Measurements from ENCODE around the gene CCDC71. TPM values are rescaled to one million over a fixed set of nuclear protein-coding genes. Genes with fewer than 3 reads are reported as not detected.

CCDC71 gene
- total and polyA plus RNA-seq, 2 of the 13 experiments (the other 11 are each of a cell fraction or from before 2014, with no cell fraction given), result 9.7 to 14.3 TPM

DNA sequence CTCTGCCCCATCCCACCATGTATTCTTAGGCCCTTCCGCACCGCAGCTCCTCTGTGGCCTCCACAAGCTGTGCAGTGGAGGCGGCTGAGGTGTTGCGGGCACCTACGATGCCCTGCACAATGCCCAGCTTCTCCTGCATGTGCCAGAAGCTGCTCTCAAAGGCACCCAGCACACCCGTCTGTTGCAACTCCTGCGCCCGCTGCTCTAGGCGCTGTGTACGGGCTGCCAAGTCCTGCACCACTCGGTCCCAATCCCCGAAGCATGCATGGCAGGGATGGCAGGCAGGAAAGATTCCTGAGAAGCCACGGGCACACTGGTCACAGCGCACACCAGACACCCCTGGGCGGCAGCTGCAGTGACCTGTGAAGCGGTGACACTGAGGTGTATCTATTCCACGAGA lies 42.4 kb downstream of the CCDC71 start:
- Histone ChIP-seq H3K9me3 (ENCODE audit: low read length) (no peaks in the 10 kb centered on the region), H3K27me3 (ENCODE audit: control insufficient read depth in 1 of 2, insufficient read depth in 2 of 2, low read length in 2 of 2) (no peaks in the 10 kb centered on the region; a peak in 1 of 5 replicates), H4K20me1 (ENCODE audit: insufficient read depth, low read length) (no peaks in the 10 kb centered on the region), H3K79me2 (ENCODE audit: insufficient read depth, low read length) (peaks cover 14% of the 10 kb centered on the region), H2AFZ (ENCODE audit: low read length) (no peak overlapping the region), H3K4me1 (ENCODE audit: insufficient read depth, low read length) (peaks cover 19% of the 10 kb centered on the region), H3K4me3 (replicated peaks in 1 of 3; ENCODE audit: insufficient read depth in 1 of 3, low read depth in 2 of 3, low read length in 3 of 3) (no peak overlapping the region), H3K4me2 (ENCODE audit: low read depth, low read length) (no peak overlapping the region), H3K27ac (ENCODE audit: extremely low read length, insufficient read depth, low read length) (no peak overlapping the region), H3K36me3 (replicated peaks in 1 of 2; ENCODE audit: control insufficient read depth in 1 of 2, insufficient read depth in 2 of 2, low read length in 2 of 2) (peaks cover 12 to 37% of the 10 kb centered on the region in 2 experiments), H3K9ac (ENCODE audit: insufficient read depth, low read depth, low read length) (no peak overlapping the region)
- DNase-seq (ENCODE audit: low spot score) (no peak), ATAC-seq (no peak), FAIRE-seq (no peak)
- intact Hi-C loops (cut with micrococcal nuclease; ENCODE audit: unreplicated experiment) (no loop called here), in situ Hi-C loops (cut with HindIII; ENCODE audit: extremely low pct_ligation_motif_present, low pct_unique_long_range_greater_than_20kb) (no loop called here)
- no TSS peak for BruUV-seq (replicated peaks)
- CTCF ChIA-PET (ENCODE audit: low intra/inter-chr PET ratio, low total read pairs), result no interaction called here
- POLR2A ChIA-PET, result interaction anchor here (2.0 kb wide), 1 partner anchor 9 kb away, joined by 11 read pairs; the partner anchor contains the start of gene LAMB2
- WGBS (ENCODE audit: low lambda C conversion rate), result 97% methylated on average over 7 of the region's 17 CpGs
- no peak for TF ChIP-seq ZNF629 (CRISPR knock-in tag; conservative IDR thresholded peaks at IDR 0.05)
- TF ChIP-seq, protein P1, sequence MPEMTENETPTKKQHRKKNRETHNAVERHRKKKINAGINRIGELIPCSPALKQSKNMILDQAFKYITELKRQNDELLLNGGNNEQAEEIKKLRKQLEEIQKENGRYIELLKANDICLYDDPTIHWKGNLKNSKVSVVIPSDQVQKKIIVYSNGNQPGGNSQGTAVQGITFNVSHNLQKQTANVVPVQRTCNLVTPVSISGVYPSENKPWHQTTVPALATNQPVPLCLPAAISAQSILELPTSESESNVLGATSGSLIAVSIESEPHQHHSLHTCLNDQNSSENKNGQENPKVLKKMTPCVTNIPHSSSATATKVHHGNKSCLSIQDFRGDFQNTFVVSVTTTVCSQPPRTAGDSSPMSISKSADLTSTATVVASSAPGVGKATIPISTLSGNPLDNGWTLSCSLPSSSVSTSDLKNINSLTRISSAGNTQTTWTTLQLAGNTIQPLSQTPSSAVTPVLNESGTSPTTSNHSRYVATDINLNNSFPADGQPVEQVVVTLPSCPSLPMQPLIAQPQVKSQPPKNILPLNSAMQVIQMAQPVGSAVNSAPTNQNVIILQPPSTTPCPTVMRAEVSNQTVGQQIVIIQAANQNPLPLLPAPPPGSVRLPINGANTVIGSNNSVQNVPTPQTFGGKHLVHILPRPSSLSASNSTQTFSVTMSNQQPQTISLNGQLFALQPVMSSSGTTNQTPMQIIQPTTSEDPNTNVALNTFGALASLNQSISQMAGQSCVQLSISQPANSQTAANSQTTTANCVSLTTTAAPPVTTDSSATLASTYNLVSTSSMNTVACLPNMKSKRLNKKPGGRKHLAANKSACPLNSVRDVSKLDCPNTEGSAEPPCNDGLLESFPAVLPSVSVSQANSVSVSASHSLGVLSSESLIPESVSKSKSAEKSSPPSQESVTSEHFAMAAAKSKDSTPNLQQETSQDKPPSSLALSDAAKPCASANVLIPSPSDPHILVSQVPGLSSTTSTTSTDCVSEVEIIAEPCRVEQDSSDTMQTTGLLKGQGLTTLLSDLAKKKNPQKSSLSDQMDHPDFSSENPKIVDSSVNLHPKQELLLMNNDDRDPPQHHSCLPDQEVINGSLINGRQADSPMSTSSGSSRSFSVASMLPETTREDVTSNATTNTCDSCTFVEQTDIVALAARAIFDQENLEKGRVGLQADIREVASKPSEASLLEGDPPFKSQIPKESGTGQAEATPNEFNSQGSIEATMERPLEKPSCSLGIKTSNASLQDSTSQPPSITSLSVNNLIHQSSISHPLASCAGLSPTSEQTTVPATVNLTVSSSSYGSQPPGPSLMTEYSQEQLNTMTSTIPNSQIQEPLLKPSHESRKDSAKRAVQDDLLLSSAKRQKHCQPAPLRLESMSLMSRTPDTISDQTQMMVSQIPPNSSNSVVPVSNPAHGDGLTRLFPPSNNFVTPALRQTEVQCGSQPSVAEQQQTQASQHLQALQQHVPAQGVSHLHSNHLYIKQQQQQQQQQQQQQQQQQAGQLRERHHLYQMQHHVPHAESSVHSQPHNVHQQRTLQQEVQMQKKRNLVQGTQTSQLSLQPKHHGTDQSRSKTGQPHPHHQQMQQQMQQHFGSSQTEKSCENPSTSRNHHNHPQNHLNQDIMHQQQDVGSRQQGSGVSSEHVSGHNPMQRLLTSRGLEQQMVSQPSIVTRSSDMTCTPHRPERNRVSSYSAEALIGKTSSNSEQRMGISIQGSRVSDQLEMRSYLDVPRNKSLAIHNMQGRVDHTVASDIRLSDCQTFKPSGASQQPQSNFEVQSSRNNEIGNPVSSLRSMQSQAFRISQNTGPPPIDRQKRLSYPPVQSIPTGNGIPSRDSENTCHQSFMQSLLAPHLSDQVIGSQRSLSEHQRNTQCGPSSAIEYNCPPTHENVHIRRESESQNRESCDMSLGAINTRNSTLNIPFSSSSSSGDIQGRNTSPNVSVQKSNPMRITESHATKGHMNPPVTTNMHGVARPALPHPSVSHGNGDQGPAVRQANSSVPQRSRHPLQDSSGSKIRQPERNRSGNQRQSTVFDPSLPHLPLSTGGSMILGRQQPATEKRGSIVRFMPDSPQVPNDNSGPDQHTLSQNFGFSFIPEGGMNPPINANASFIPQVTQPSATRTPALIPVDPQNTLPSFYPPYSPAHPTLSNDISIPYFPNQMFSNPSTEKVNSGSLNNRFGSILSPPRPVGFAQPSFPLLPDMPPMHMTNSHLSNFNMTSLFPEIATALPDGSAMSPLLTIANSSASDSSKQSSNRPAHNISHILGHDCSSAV (CRISPR knock-in tag; IDR thresholded peaks at IDR 0.05; ENCODE audit: borderline replicate concordance), result no peak
- TF ChIP-seq, protein P2, sequence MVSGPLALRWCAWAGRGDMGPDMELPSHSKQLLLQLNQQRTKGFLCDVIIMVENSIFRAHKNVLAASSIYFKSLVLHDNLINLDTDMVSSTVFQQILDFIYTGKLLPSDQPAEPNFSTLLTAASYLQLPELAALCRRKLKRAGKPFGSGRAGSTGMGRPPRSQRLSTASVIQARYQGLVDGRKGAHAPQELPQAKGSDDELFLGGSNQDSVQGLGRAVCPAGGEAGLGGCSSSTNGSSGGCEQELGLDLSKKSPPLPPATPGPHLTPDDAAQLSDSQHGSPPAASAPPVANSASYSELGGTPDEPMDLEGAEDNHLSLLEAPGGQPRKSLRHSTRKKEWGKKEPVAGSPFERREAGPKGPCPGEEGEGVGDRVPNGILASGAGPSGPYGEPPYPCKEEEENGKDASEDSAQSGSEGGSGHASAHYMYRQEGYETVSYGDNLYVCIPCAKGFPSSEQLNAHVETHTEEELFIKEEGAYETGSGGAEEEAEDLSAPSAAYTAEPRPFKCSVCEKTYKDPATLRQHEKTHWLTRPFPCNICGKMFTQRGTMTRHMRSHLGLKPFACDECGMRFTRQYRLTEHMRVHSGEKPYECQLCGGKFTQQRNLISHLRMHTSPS (CRISPR knock-in tag; IDR thresholded peaks at IDR 0.05; ENCODE audit: low read depth), result no peak
- TF ChIP-seq, protein P3, sequence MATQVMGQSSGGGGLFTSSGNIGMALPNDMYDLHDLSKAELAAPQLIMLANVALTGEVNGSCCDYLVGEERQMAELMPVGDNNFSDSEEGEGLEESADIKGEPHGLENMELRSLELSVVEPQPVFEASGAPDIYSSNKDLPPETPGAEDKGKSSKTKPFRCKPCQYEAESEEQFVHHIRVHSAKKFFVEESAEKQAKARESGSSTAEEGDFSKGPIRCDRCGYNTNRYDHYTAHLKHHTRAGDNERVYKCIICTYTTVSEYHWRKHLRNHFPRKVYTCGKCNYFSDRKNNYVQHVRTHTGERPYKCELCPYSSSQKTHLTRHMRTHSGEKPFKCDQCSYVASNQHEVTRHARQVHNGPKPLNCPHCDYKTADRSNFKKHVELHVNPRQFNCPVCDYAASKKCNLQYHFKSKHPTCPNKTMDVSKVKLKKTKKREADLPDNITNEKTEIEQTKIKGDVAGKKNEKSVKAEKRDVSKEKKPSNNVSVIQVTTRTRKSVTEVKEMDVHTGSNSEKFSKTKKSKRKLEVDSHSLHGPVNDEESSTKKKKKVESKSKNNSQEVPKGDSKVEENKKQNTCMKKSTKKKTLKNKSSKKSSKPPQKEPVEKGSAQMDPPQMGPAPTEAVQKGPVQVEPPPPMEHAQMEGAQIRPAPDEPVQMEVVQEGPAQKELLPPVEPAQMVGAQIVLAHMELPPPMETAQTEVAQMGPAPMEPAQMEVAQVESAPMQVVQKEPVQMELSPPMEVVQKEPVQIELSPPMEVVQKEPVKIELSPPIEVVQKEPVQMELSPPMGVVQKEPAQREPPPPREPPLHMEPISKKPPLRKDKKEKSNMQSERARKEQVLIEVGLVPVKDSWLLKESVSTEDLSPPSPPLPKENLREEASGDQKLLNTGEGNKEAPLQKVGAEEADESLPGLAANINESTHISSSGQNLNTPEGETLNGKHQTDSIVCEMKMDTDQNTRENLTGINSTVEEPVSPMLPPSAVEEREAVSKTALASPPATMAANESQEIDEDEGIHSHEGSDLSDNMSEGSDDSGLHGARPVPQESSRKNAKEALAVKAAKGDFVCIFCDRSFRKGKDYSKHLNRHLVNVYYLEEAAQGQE (IDR thresholded peaks at IDR 0.05; ENCODE audit: borderline replicate concordance in 1 of 2, low read depth in 1 of 2, low read length in 2 of 2), result no peak
- no peak for TF ChIP-seq ZNF75D (CRISPR knock-in tag; IDR thresholded peaks at IDR 0.05; ENCODE audit: borderline replicate concordance)
- no peak for TF ChIP-seq TBX2 (CRISPR knock-in tag; IDR thresholded peaks at IDR 0.05; ENCODE audit: borderline replicate concordance)
- no peak for TF ChIP-seq CCAR2 (optimal IDR thresholded peaks at IDR 0.05; ENCODE audit: low read depth, low read length)

Data from HepG2 (cell line).